Epithelial cell of esophagus (primary cell): ENCODE data around the gene ALK.
A peak's percentile ranks its signal among the peaks of the same experiment; 100 is the strongest.

Experiments used
- DNase-seq: peaks from one replicate; pipeline ENCODE4 v3.0.0; 2010; ENCODE audit warnings: low read depth
- H3K4me3 ChIP-seq: 2 replicates; pipeline ENCODE4 v1.5.1; 2011; ENCODE audit warnings: mild to moderate bottlenecking, low read length, control low read depth
- CTCF ChIP-seq: IDR thresholded peaks from 2 replicates; pipeline ENCODE4 v1.5.1; 2011; ENCODE audit warnings: low read depth, mild to moderate bottlenecking, low read length, control low read depth, inconsistent platforms; ENCODE audit not compliant: insufficient read depth; ENCODE audit errors: missing control alignments

Gene ALK

GRCh38 chr2:29192526-29192925 lies 728.9 kb downstream of the ALK start:
- no peak for TF ChIP-seq CTCF
- no peak for DNase-seq
- H3K4me3 ChIP-seq, result no peak overlapping the region

DNA sequence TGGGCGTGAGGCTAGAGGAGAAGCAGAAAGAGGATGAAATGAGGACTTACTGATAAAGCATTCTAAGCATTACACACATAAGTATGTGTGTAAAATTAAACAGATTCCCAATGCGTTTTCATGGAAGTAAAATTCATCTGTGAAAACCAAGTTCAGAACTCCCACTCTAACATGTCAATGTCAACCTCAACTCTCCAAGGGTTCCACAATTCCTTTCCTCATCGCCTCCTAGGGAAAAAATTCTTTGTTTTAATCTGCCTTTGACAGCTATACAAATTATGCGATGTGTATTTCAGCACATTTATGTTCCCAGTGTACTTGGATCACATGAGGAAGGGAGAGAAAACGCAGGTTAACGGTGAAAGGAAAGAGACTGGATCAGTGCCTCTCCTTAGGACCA lies 729.6 kb downstream of the ALK start:
- H3K4me3 ChIP-seq, result no peak overlapping the region
- no peak for DNase-seq
- no peak for TF ChIP-seq CTCF

DNA sequence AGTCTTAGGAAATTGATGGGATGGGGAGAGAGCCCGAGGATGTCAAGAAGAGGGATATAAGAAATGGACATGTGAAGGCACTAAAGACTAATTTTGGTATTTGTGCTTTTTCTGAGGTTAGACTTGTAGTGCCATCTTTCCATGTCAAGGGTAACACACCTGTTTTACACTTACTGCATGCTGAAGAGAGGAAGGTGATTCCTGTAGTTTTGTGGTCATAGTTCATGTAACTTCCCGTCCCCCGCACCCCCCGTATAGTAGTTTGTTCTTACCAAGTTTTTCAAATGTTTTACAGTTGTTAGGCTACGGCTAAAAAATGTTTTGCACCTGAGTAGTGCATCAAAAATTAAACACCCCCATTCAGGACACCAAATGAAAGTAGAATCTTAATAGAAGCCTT lies 732.3 kb downstream of the ALK start:
- no peak for TF ChIP-seq CTCF
- H3K4me3 ChIP-seq, result no peak overlapping the region
- DNase-seq, result no peak

GRCh38 chr2:29187926-29188325 lies 733.5 kb downstream of the ALK start:
- TF ChIP-seq CTCF, result no peak
- DNase-seq, result peak; percentile 44
- H3K4me3 ChIP-seq, result no peak overlapping the region

DNA sequence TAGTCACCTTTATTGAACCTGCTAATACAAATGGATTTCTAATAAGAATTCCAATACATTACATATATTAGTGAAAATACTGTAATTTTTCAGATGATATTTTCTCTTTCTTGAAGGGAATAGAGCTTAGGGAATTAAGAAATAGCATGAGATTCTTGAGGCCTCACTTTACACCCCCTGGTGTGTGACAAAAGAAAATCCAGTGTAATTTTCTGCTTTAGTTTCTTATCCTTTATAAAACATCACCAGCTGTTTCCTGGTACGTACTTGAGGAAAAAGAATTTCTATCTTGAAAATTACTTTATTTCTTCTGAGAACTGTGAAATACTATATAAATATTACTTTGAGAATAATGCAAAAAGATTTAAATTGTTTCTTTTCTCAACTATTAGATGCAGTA lies 734.6 kb downstream of the ALK start:
- H3K4me3 ChIP-seq, result no peak overlapping the region
- no peak for DNase-seq
- TF ChIP-seq CTCF, result no peak

- no peak for DNase-seq
- H3K4me3 ChIP-seq, result no peak overlapping the region
- no peak for TF ChIP-seq CTCF
Observed at GRCh38 chr2:29184531-29184930, 736.9 kb downstream of the ALK start.

DNA sequence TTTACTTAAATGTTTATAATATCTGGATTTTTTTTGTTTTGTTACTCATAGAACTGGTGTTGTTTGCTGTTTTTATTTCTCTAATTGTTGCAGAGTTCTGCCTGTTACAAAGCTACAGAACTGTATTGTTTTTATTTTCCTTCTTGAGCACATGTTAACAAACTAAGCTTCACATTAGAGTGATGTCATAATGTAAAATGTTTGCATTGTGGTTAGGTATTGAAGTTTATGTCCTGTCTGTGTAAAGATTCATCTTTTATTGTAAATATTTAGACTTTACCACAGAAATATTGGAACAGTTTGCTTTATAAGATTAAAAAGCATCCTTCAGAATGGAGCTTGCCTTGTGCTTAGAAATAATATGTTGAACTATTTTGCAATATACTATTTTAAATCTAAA lies 738.5 kb downstream of the ALK start:
- no peak for TF ChIP-seq CTCF
- H3K4me3 ChIP-seq, result no peak overlapping the region
- DNase-seq, result no peak
